T-helper 1 cell treated with Interleukin-12 subunit alpha and Interleukin-12 subunit beta and Interleukin-4 antibody, amounts not matched to agents 30 ng/mL and 1 ng/mL, for 36 hours (primary cell): ENCODE results near the gene CCDC90B. TPM values are rescaled to one million over a fixed set of nuclear protein-coding genes. Genes with fewer than 3 reads are reported as not detected.
"Not testable (repeated sequence)": the region's sequence is repeated elsewhere in the genome, so short reads cannot be mapped to it uniquely, and the experiment has no call there.

Experiments used
- intact Hi-C: fragments of 100-400 bp; cut with micrococcal nuclease; formaldehyde crosslinking; loops from one replicate; pipeline ENCODE4 v1.15.1; 2024
- total RNA-seq: library from RNA; stranded (reverse); gene quantifications from 2 replicates; pipeline ENCODE4 v1.2.3, GENCODE V29; 2022

CCDC90B gene, protein sequence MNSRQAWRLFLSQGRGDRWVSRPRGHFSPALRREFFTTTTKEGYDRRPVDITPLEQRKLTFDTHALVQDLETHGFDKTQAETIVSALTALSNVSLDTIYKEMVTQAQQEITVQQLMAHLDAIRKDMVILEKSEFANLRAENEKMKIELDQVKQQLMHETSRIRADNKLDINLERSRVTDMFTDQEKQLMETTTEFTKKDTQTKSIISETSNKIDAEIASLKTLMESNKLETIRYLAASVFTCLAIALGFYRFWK
- 24.9 and 29.1 TPM in 2 replicates for total RNA-seq

DNA sequence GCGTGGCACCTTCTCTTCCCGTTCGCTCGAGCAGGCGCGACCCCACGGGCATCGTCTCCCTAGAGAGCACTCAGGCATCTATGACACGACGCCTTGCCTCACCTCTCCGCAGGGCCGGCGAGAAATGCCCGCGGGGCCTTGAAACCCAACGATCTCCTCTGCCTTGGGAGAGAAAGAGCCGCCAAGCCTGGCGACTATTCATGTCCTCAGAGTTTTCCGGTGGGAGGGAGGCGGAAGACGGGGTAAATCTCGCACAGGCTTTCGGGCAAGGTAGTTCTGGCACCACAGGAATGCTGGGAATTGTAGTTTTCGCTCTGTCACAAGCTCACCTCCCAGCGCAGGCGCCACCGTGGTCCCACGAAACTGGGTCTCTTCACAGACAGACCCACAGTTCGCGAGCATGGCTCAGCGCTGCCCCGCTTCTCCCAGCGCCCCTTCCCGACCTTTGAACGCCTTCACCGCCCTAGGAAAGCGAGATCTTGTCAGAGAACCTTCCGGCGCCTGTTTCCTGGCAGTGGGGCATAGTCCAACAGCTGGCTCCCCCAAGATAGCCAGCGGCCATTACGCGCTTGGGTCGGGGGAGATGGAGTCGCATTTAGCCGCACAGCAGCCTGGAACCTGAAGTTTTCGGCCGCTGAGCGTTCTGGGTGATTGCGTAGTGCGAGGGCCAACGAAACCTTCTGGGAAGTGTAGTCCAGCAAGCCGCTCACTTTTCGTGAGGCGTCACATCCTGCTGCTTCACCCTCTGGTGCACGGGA lies at the start of gene CCDC90B:
TSS of gene CCDC90B (minus strand) at position 597 of the 758 bp plus-strand sequence. CDS start at position 202, 395 bp downstream.
- intact Hi-C loops: loop anchor here (1.0 to 2.0 kb wide), 10 partner anchors 36 to 419 kb away; partner anchors contain the start of genes ANKRD42 and DDIAS

DNA sequence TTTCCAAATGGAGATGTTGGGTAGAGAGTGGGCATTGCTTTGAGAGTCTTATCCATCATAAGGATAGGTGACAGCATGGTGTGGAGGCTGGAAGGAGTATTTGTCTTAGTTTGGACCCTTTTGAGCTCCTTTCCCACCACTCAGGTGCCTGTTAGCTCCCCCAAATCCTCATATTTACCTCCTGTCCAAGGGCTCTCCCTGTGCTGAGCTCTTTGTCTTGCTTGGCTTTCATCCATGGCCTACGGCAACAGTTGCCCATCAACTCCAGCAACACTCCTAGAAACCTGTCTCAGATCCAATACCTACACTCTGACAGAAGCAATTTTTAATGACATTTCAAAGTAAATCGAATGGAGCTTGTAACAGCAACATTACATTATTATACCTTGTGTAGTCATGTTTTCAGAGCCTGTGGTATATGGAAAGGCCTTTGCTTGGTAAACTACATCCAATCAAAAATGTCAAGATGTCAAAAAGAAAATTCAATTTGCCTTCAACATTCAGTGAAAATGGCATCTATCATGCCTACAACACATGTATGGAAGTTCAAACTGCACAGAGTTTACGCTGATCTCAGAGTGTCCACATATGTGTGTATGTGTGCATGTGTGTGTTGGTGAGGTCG lies 49.4 kb upstream of the CCDC90B start:
- intact Hi-C loops: no loop called here

DNA sequence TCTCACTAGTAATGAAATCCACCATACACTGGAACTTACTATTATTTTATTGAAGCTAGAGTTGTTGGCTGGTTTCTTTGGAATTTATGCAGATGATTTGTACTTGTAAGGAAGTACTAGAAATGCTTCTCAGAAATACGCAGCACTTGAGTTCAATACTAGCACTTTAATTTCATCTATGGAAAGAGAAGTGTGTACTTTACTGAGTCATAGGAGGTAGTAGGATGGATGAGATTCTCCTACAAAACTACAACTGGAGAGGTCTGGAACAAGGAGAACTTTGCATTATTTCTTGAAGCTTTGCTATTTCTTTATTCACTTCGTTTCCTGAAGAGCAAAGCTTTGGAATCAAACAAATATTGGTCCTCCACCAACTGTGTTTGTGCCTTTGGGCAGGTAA lies 44.1 kb upstream of the CCDC90B start:
- intact Hi-C loops: no loop called here

DNA sequence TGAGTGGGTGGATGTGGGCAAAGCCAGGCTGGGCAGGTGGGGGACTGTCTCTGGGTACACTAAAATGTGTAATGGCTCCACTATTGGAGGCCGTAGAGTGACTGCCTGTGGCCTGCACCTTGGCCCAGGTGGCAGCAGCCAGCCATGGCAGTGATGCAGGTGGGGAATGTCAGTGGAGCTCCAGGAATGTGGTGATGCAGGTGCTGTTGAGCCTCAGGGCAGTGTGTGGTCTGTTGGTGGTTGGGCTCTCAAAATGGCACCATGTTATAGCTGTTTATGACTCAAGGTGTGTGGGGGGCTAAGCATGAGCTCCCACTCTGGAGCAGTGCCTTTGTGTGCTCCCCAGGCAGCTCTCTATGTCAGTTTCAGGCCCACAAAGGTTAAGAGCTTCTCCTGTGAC lies 40.2 kb upstream of the CCDC90B start:
- intact Hi-C loops: no loop called here

GRCh38 chr11:83319346-83319745 lies 33.2 kb upstream of the CCDC90B start:
- intact Hi-C loops: no loop called here

DNA sequence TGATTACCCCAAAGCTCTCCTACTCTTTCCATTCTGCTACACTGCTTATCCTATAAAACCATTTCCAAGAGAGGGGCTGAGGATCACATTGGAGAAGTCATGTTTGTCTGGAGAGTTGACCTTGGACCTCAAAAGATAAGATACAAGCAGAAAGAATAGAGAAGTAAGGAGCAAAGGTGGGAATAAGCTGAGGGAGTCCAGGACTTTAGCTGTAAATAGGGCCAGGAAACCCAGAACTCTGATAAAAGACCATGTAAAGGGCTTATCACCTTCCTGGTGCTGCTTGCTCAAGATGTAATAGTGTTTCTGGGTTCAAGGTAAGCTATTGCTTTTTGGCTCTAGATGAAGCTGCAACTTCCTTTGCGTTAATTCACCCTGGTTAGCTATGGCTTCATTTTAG lies 32.8 kb upstream of the CCDC90B start:
- intact Hi-C loops: no loop called here

DNA sequence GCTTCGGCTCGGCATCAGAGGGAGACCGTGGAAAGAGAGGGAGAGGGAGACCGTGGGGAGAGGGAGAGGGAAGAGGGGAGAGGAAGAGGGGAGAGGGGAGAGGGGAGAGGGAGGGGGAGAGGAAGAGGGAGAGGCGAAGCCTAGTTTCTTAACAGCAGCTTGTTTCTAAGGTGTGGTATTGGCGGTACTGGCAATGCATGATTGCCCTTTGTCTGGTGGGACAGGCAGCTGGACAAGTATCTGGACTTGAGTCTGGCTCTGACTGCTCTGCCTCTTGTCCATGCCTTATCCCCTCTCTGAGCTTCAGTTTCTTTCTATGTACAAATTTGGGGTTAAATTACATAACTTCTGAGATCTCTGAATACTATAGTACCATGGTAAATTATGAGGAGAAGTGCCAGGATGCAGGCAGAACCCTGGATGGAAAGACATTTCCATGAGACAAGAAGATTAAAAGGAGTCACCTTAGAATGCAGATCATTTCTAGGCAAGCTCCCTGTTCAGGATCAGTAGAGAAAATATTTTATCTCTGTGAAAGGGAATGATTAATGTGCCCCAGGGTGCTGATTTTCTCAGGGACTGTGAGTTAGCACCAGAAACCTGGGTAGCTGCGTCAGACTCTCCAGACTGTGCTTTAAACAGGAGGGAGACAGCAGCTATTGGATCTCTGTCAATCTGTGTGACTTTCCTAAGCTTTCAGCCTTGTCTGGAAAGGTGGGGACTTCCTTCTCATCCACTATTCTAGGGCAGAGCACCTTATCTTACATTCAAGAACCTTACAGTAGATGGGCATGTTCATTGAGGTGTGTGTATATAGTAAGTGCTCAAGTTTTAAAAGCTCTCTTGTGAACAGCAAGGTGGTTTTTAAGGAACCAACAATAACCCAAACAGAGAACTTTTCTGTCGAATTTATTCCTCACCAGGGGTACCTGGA lies 31.9 kb upstream of the CCDC90B start:
- intact Hi-C loops: no loop called here

DNA sequence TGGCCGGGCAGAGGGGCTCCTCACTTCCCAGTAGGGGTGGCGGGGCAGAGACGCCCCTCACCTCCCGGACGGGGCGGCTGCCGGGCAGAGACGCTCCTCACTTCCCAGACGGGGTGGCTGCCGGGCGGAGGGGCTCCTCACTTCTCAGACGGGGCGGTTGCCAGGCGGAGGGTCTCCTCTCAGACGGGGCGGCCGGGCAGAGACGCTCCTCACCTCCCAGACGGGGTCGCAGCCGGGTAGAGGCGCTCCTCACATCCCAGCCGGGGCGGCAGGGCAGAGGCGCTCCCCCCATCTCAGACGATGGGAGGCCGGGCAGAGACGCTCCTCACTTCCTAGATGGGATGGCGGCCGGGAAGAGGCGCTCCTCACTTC lies 30.7 kb upstream of the CCDC90B start:
- intact Hi-C loops: not testable (repeated sequence)

DNA sequence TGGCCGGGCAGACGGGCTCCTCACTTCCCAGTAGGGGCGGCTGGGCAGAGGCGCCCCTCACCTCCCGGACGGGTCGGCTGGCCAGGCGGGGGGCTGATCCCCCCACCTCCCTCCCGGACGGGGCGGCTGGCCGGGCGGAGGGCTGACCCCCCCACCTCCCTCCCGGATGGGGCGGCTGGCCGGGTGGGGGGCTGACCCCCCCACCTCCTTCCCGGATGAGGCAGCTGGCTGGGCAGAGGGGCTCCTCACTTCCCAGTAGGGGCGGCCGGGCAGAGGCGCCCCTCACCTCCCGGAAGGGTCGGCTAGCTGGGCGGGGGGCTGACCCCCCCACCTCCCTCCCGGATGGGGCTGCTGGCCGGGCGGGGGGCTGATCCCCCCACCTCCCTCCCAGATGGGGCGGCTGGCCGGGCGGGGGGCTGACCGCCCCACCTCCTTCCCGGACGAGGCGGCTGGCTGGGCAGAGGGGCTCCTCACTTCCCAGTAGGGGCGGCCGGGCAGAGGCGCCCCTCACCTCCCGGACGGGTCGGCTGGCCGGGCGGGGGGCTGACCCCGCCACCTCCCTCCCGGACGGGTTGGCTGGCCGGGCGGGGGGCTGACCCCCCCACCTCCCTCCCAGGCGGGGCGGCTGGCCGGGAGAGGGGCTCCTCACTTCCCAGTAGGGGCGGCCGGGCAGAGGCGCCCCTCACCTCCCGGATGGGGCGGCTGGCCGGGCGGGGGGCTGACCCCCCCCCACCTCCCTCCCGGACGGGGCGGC lies 30.2 kb upstream of the CCDC90B start:
- intact Hi-C loops: not testable (repeated sequence)

DNA sequence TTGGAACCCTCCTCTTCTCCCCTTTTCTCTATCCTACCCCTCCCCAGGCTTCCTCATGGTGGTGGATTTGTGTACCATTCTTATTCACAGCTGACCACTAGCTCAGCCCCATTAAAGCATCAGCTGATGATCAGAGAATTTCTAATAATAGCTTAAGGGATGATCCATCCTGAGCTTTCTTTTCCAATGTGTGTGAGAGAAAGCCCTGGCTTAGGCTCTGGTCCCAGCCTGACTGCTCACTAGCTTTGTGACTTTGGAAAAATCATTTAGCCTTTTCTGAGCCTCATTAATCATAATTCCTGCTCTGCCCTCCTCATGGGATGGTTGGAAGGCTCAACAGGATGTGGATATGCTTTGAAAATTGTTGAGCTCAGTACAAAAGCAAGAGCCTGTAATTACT lies 26.3 kb upstream of the CCDC90B start:
- intact Hi-C loops: no loop called here

DNA sequence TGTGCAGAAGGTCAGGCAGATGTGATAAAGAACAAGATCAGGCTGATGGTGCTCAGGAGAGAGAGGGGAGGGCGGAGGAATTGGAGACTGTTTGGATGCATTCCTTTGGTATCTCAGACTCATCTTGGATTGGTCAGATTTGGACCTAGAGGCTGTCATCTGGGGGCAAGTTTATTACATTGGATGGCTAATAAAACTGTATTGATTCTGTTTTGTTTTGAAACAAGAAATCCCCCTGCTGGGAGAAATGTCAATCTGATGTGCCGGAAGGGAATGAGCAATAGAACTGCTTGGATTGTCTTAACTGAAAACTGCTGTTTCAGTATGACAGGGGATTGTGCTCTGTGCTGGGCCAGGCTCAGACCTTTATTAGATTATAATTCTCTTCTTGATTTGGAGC lies 25.5 kb upstream of the CCDC90B start:
- intact Hi-C loops: no loop called here

- intact Hi-C loops: no loop called here
Observed at GRCh38 chr11:83310718-83311117, 24.6 kb upstream of the CCDC90B start.

DNA sequence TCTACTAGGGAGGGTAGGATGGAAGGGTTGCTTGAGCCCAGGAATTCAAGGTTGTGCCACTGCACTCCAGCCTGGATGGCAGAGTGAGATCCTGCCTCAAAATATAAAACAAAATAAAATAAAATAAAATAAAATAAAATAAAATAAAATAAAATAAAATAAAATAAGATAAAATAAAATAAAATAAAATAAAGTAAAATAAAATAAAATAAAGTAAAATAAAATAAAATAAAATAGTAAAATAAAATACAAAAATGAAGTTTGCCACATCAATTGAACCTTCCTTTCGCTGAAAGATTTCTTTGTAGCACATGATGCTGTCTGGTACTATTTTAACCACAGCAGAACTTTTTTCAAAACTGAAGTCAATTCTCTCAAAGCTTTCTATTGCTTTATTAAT lies 22.4 kb upstream of the CCDC90B start:
- intact Hi-C loops: not testable (repeated sequence)

GRCh38 chr11:83306200-83307080 lies 20.3 kb upstream of the CCDC90B start:
- intact Hi-C loops: no loop called here

DNA sequence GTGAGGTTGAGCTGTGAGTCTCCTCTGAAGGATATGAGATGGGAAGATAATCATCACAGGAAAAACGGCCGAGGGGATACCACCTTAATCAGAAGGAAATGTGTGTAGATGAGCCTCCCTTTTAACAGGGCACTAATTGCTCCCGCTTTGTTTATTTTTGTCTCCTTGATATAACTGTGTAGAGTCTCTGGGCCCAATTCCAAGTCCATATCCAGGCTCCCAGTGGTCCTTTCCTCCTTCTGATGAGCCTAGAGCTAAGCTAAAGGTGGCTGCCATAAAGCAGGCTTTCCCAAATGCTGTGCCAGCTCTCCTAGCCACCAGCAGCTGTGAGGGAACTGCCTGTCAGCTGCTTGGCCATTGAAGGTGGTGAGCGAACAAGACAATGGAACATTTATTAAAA lies 17.1 kb upstream of the CCDC90B start:
- intact Hi-C loops: no loop called here

- intact Hi-C loops: no loop called here
Observed at GRCh38 chr11:83302151-83302550, 16.0 kb upstream of the CCDC90B start.

GRCh38 chr11:83299681-83300080 lies 13.5 kb upstream of the CCDC90B start:
- intact Hi-C loops: no loop called here

- intact Hi-C loops: no loop called here
Observed at GRCh38 chr11:83294208-83294607, 8.0 kb upstream of the CCDC90B start.

DNA sequence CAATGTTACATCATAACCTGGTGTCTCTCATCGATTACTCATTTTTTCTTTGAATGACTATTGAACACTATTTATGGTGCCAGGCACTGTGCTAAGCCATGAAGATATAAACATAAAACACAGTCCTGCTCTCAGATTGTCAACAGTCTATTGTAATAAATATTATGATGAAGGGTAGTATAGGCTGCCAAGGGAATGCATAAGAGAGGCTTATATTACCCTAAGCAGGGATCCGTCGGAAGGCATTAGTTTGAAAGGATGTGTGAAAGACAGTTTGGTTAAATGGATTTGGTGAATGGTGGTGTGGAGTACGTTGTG lies 7.2 kb upstream of the CCDC90B start:
- intact Hi-C loops: loop anchor here (1.0 kb wide), 2 partner anchors 431 to 523 kb away; no protein-coding TSS in a partner anchor
